NCI-H526 treated with DMSO at 0.1 percent for 48 hours (cell line): ENCODE results near the gene AFF3.

Experiments used
- DNase-seq: peaks from one replicate; lab custom pipeline; 2025; lab: John Stamatoyannopoulos, UW

The AFF3 gene

GRCh38 chr2:99636144-99637034 is 506.0 kb downstream of the AFF3 start:
- DNase-seq, result no peak

GRCh38 chr2:99635710-99636109 is 506.7 kb downstream of the AFF3 start:
- no peak for DNase-seq

- DNase-seq, result no peak
These were observed 508.2 kb downstream of the AFF3 start for GRCh38 chr2:99634234-99634633.

- DNase-seq, result no peak
These were observed 510.7 kb downstream of the AFF3 start for GRCh38 chr2:99631700-99632099.

- DNase-seq, result no peak
These were observed 513.1 kb downstream of the AFF3 start for GRCh38 chr2:99629320-99629719.

GRCh38 chr2:99626158-99626557 is 516.2 kb downstream of the AFF3 start:
- no peak for DNase-seq

- DNase-seq, result peak; percentile 66
These were observed 517.7 kb downstream of the AFF3 start for GRCh38 chr2:99624677-99625076.

- no peak for DNase-seq
These were observed 518.8 kb downstream of the AFF3 start for GRCh38 chr2:99623613-99624012.

GRCh38 chr2:99623035-99623434 is 519.4 kb downstream of the AFF3 start:
- DNase-seq, result peak; percentile 53

GRCh38 chr2:99622534-99622933 is 519.9 kb downstream of the AFF3 start:
- no peak for DNase-seq

GRCh38 chr2:99621774-99622173 is 520.6 kb downstream of the AFF3 start:
- no peak for DNase-seq

GRCh38 chr2:99621106-99621505 is 521.3 kb downstream of the AFF3 start:
- DNase-seq, result no peak

GRCh38 chr2:99619151-99619550 is 523.2 kb downstream of the AFF3 start:
- DNase-seq, result peak; percentile 45

- no peak for DNase-seq
These were observed 523.8 kb downstream of the AFF3 start for GRCh38 chr2:99618579-99619097.

GRCh38 chr2:99617811-99618210 is 524.6 kb downstream of the AFF3 start:
- DNase-seq, result peak; percentile 45

- no peak for DNase-seq
These were observed 527.1 kb downstream of the AFF3 start for GRCh38 chr2:99615247-99615771.

GRCh38 chr2:99613980-99614379 is 528.4 kb downstream of the AFF3 start:
- peak; percentile 17 for DNase-seq

GRCh38 chr2:99611786-99612185 is 530.6 kb downstream of the AFF3 start:
- peak; percentile 6 for DNase-seq

- DNase-seq, result no peak
These were observed 531.4 kb downstream of the AFF3 start for GRCh38 chr2:99611034-99611433.

- DNase-seq, result no peak
These were observed 532.5 kb downstream of the AFF3 start for GRCh38 chr2:99609851-99610381.

- no peak for DNase-seq
These were observed 533.5 kb downstream of the AFF3 start for GRCh38 chr2:99608861-99609260.

- no peak for DNase-seq
These were observed 534.4 kb downstream of the AFF3 start for GRCh38 chr2:99607861-99608491.

GRCh38 chr2:99607454-99607853 is 534.9 kb downstream of the AFF3 start:
- DNase-seq, result no peak
